HG02840 (cell line): ENCODE results near the gene BABAM2.
"Not testable (repeated sequence)": the region's sequence is repeated elsewhere in the genome, so short reads cannot be mapped to it uniquely, and the experiment has no call there.

Source experiments
- ATAC-seq: cut with Tn5 transposase; IDR thresholded peaks from one replicate; pipeline ENCODE4 v1.9.1; 2021; ENCODE audit warnings: mild to moderate bottlenecking, moderate library complexity, moderate number of reproducible peaks; ENCODE audit not compliant: unreplicated experiment, low FRiP score

The BABAM2 gene

DNA sequence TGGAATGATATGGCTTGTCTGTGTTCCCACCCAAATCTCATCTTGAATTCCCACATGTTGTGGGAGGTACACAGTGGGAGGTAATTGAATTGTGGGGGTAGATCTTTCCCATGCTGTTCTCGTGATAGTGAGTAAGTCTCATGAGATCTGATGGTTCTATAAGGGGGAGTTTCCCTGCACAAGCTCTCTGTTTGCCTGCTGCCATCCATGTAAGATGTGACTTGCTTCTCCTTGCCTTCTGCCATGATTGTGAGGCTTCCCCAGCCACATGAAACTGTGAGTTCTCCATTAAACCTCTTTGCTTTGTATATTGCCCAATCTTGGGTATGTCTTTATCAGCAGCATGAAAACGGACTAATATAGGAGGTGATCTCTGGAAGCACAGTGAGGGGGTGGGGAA, 78.4 kb downstream of the BABAM2 start:
- ATAC-seq: not testable (repeated sequence)

DNA sequence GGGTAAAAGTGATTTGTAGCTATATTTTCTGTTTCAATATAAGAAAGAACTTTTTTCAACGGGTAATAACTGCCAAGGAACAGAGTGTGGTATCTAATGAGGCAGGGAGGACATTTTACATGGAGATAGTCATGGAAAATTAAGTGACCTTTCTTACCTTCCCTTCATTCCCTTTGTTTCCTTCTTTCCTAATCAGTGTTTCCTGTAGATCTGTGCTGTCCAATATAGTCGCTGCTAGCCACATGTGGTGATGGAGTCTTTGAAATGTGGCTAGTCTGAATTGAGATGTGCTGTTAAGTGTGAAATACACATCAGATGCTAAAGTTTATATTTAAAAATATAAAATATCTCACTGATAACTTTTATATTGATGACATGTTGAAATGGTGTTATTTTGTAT, 81.8 kb downstream of the BABAM2 start:
- ATAC-seq: no peak

DNA sequence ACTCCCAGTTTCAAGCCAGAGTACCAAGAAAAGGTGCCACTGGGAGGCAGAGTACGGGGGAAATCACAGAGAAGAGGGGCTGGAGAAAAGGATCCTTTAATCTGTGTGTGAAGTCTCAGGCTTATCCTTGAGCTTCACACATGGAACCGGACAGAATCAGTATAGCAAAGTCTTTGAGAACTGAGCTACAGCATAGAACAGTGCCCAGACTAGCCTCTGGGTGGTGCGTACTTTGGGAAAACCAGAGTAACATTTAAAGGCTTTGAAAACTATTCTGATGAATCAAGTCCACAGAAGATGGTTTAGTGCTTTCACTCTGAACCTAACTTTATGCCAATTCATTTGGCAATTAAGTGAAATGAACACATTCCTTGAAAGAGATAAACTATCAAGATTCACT, 83.1 kb downstream of the BABAM2 start:
- ATAC-seq: no peak

DNA sequence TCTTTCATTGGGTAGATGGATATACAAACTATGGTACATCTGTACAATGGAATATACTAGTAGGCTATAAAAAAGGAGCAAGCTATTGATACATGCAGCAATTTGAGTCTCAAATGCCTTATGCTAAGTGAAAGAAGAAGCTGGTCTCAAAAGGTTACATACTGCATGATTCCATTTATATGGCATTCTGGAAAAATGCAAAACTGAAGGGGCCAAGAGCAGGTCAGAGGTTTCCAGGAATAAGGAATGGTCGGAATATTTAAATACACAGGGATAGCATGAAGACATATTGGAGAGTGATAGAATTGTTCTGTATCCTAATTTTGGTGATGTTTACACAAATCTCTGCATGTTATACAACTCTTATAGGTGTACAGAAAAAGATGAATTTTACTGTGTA, 85.8 kb downstream of the BABAM2 start:
- ATAC-seq: no peak

DNA sequence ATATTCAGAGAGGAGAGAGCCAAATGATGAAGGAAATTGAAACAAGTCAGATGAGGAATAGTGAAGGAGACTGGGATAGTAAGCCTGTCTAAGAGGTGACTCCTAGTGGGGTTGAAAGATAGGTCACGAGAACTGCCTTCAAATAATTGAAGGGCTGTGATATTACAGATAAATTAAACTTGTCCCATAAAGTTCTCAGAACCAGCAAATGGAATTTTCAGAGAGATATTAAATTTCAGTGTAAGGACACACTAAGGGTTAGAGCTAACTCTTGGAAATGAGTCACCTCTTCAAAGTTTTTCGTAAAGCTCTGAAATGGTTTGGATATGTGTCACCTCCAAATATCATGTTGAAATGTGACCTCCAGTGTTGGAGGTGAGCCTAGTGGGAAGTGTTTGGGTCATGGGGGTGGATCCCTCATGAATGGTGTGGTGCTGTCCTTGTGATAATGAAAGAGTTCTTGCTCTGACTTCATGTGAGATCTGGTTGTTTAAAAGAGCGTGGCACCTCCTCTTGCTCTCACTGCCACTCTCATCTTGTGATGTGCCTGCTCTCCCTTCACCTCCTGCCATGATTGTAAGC, 87.3 kb downstream of the BABAM2 start:
- ATAC-seq: no peak

DNA sequence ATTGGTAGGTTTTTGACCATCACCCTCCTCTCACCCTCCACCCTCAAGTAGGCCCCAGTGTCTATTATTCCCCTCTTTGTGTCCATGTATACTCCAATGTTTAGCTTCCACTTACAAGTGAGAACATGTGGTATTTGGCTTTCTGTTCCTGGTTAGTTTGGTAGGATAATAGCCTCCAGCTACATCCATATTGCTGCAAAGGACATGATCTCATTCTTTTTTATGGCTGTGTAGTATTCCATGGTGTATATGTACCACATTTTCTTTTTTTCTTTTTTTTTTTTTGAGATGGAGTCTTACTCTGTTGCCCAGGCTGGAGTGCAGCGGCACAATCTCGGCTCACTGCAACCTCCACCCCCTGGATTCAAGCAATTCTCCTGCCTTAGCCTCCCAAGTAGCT, 88.2 kb downstream of the BABAM2 start:
- not testable (repeated sequence) for ATAC-seq

DNA sequence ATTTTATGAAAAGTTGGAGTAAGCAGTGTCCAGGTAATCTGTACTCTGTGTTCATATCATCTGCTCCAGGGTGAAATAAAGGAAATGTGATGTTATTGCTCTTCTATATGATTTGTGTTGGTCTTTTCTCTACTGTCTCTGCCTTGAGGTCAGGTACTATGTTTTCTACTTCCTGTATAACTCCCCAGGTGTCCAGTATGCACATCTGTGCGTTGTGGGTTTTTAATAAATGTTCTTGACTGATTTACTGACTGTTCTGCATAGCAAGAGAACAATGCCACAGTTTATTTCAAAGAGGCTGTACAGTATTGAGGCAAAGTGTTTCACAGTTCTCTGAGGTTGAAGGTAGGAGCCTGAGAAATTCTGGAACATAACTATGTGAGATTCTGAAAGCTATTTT, 89.7 kb downstream of the BABAM2 start:
- no peak for ATAC-seq

DNA sequence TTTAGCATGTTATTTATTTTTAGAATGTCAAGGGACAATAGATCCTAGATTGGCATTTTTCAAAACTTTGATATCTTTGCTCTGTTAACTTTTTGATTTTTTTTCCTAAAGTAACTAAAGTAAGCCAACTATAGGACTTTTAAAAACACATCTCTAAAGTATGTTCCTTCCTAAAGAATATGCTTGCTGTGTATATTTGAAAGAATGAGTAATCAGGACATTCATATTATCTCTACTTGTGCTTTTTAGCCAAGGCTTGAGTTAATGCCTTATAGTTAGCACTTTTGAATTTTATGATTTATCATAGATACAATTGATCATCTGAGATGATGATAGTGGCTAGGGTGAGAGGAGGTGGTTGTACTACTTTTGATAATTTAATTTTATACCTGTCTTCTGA, 93.6 kb downstream of the BABAM2 start:
- no peak for ATAC-seq

DNA sequence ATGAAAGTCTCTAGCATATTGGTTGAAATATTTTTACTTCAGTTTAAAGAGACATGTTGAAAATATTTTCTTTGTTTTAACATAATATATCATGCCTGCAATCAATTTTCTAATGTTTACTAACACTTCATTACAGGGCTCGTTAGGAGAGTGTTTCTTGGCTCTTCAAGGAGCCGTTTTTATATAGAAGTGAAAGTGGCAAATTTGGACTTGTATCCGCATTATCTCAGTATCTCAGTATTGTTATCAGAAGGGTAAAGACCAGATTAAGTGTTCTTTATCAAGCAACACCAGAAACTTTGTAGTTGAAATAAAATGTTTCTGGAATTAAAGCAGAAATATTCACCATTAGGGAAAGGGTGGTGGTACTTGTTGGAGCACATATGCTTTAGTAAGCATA, 97.8 kb downstream of the BABAM2 start:
- no peak for ATAC-seq

DNA sequence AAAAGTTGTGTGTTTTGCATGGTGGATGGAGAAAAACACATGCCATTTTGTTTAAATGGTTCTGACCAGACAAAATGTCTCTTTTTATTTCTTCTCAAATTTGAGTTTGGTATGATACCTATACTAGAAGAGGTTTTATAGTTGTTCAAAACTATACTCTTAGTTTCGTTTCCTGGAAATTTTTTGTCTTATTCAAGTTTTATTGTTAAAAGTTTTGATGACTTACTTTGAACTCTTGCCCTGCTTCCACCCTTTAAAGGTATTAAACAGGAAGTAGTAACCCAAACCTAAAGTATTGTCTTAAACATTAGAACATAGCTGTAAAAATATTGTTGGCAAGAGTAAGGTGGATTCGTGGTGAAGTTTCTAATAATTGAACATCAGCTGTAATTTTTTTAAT, 98.2 kb downstream of the BABAM2 start:
- ATAC-seq: no peak

DNA sequence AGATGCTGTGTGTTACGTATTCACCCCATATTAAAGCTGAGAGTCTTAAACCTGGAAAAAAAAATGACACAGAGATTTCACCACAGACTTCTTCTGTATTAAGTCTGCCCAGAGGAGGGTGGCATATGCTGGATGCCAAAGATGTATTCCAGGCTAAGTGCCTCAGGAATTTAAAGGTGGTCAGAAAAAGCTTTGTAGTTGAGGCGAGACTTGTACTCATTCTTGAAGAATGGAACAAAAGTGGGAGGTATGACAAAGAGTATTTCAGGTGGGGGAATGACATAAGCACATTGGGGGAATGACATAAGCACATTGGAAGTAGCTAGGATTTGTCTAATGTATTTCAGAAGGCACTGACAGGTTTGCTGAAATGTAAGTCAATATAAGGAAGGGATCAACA, 98.6 kb downstream of the BABAM2 start:
- no peak for ATAC-seq

DNA sequence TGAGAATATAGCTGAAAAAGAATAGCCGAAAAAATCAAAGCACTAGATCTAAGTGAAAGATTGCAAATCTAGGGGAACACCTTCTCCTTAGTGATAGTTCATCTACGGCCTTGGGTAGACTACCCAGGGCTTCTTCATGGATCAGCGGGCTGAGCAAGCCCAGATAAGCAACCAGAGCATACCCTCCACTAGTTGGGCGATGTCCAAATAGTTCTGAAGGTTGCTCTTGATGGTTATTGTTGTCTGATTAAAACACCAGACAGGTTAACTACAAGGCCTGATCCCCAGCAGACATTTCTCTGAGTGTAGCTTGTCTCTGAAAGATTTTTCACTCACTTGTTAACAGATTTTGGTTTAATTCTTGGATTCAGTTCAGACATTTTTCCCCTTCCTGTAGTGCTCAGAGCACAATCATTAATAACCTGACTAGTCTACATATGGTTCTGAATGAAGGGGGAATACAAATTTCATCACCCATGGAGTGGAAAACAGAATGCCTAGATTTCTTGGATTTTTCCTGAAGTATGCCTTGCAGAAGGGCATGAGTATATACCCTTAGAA, 99.6 kb downstream of the BABAM2 start:
- no peak for ATAC-seq

DNA sequence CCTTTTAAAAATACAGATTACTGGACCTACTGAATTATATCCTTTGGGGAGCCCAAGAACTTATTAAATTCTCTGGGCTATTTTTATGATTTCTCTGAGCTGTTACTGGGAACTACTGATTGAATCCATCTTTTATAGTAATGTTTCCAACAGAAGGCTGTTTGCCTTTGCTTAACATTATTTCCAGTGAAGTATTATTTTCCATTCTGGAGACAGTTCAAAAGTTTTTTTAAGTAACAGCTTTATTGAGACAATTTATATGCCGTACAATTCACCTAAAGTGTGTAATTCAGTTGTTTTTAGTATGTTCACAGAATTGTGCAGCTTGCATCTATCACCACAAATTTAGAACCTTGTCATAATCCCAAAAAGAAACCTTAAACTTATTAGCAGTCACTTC, 100.6 kb downstream of the BABAM2 start:
- no peak for ATAC-seq

DNA sequence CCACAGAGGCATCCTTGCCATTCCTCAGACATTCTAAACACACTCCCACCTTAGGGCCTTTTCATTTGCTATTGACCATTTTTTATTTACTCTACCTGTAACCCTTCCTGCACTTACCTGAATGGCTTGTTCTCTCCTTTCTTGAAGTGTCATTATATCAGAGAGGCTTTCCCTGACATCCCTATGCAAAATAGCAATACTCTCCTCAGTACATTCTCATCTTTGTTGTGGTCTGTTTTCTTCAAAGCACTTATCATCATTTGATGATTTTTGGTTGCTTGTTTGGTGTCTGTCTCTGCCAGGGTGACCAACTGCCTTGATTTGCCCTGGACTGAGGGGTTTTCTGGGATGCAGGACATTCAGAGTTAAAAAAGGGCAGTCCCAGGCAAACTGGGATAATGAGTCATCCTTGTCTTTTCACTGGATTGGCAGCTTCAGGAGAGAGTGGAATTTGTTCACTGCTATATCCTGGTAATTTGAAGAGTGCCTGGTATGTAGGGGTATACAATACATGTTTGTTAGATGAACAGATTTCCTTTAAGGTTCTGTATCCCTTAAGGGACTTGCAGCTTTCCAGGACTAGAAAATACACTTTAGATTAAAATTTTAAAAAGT, 102.4 kb downstream of the BABAM2 start:
- no peak for ATAC-seq

DNA sequence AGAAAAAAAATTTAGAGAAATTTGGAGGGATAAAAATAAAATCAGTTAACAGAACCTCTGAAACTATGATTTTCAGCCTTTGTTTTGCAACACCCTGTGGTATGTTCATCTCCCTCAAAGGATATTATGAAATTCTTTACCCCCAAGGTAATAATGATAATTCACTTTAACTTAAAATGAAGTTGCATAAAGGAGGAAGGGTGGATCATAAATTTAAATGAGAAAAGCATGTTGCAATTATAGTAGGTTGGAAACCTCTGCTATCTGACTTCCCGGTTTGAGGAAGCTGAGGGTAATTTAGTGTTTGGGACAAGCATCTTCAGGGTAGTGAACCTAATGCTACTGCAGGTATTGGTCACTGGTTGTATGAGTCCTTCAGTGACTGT, 102.9 kb downstream of the BABAM2 start:
- no peak for ATAC-seq

DNA sequence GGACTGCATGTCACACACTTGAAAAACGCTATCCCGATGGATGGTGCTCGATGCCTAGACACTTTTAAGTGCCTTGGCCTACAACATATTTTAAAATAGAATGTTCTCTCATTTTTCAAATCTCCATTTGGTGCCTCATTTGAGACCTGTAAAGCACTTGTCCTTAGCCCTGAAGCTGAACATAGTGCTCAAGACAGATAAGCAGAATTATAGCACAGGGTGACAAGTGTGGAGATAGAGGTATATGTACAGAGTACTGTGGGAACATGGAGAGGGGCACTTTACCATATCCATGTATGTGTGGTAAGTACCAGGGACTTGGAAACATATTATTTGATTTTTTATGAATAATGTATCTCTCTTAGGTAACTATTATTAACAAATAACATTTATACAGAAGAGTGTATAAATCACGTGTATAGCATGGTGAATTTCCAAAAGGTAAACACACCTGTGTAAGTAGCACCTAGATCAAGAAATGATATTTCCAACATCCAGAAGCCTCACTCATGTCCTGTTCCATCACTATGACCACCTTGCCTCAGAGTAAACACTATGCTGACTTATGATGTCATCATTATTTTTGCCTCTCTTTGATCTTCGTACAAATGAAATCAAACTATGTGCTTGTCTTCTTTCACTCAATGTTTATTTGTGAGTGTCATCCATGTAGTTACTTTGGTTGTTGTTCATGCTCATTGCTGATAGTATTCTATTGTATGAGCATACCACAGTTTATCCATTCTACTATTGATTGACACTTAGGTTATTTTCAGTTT, 103.6 kb downstream of the BABAM2 start:
- ATAC-seq: no peak

DNA sequence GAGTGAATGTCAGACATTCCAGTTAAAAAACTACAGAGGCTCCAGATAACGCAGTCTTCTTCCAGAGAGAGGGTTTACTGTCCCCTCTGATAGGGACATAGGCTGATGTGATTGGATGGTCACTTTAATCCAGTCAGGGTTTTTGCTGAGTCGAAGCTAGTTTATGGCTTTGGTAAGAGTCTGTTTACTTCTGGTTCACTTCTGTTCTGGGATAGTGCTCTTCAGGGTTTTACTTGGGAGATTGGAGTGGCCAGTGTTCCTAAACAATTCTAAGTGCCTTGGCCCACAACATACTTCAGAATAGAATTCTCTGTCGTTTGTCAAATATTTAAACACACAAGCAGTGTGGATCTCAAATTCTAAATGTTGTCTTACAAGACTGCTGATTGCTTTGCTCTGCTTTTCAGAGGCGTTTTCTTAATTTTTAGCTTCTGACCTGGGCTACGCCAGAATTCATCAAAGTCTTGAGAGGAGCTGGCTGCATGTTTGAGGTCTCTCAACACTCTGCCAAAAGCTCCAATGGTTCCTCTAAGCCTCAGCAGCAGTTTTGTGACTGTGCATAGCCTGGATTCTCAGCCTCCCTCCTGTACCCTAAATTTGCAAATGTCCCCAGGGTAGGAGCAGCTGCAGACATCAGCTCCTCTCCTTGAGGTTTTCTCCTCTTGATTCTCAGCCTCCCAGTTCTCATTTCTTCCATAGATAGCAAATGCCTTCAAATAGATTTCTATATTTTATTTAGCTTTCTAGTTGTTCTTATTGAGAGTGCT, 105.8 kb downstream of the BABAM2 start:
- ATAC-seq: no peak

DNA sequence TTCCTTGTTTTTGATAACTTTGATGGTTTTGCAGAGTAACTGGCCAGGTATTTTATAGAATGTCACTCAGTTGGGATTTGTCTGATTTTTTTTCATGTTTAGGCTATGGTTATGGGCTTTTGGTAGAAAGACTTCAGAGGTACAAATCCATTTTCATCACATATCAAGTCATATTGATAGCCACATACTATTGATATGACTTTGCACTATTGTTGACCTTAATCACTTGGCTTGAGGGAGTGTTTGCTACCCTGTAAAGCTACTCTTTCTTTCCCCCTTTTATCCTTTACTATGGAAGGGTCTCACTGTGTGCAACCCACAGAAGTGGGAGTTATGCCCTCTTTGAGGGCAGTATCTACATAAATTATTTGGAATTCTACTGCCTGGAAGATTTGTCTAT, 109.8 kb downstream of the BABAM2 start:
- no peak for ATAC-seq

DNA sequence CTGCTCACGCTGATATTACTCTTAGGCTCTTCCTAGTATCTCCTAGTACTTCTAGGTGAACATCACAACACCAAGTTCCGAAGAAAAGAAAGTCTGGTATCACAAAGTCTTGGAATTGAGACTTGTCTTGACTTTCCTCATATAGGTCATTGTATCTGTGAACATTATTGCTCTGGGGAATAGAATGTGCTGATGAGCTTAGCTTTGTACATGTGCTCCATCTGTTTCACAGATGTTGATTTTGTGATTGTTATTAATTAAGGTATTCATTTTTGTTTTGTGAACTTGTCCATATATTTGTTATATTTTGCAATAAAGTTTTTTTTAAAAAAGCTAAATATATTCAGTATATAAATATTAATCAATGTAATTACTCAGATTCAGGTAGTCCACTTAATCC, 111.7 kb downstream of the BABAM2 start:
- ATAC-seq: no peak

DNA sequence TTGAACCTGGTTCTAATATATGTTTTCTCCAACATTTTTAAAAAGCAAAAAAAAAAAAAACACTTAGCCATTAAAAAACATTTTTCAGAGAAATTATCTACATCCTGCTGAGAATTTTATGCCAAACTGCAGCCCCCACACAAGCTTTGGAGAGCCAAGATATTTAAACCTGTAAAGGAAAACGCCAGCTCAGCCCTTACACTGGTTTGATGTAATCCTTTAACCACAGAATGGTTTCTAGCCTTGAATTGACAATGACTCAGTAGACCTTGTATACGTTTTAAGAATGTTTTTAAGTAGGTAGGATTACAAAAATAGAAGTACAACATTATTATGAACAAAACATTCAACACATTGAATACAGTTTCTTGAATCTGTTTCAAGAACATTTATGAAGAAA, 113.6 kb downstream of the BABAM2 start:
- no peak for ATAC-seq

DNA sequence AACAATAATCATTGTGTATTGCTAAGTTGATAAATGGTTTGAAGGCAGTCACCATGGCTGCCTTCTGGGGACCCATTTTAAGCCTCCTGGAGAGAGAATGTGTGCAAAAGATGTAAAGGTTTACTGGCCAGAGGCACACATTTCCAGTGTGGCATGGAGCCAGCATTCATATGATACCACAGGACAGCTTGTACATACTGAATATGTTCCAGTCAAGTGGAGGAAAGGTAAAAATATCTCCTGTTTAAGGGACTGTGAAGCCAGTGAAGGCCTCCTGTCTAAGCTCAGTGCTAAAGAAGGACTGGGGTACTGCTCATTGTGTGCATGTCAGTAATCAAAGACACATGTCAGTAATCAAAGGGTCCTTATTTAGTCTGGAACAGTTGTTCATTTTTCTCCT, 119.2 kb downstream of the BABAM2 start:
- no peak for ATAC-seq
